ENCODE results near the gene EID2.

DNA sequence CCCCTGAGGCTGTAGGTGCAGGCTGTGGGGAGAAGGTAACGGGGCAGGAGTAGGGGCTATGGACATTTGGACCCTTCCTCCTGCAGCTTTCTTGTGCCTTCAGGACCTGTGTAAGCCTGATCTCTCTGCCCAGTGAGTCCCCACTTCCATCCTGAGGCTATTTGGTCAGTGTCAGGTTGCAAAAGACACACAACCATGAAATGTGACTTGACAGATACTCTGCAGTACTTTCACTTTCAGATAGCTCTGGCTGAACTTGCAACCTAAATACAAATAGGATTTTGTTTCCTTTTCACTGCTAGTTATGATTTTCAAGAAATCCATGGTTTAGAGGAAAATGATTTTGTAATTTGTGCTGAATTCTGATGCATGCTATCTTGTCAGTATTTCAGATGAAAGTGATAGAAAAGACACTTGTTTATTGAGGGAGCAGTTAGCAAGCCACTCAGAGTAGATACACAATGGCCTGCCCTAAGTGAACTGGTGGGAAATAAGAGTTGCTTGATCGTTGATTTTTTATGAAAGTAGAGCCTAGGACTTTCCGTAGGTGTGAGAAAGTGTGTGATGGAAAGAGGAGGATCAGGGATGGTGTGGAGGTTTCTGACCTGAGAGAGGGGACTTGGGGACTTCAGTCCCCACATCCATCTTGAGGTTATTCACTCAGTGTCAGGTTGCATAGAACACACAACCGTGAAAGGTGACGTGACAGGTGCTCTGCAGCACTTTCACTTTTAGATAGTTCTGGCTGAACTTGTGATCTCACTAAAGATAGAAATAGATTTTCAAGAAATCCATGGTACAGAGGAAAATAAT lies 18.1 kb upstream of the EID2 start:
- TF ChIP-seq, protein P1, sequence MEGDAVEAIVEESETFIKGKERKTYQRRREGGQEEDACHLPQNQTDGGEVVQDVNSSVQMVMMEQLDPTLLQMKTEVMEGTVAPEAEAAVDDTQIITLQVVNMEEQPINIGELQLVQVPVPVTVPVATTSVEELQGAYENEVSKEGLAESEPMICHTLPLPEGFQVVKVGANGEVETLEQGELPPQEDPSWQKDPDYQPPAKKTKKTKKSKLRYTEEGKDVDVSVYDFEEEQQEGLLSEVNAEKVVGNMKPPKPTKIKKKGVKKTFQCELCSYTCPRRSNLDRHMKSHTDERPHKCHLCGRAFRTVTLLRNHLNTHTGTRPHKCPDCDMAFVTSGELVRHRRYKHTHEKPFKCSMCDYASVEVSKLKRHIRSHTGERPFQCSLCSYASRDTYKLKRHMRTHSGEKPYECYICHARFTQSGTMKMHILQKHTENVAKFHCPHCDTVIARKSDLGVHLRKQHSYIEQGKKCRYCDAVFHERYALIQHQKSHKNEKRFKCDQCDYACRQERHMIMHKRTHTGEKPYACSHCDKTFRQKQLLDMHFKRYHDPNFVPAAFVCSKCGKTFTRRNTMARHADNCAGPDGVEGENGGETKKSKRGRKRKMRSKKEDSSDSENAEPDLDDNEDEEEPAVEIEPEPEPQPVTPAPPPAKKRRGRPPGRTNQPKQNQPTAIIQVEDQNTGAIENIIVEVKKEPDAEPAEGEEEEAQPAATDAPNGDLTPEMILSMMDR (IDR thresholded peaks at IDR 0.05): no peak
- TF ChIP-seq POLR2A (IDR thresholded peaks at IDR 0.05): no peak
